Activated CD4-positive, alpha-beta T cell treated with anti-CD3 and anti-CD28 coated beads, Interleukin-2, amount 50 U/mL, for 4 hours (primary cell): ENCODE results near the gene C16orf54.
"Not testable (repeated sequence)": the region's sequence is repeated elsewhere in the genome, so short reads cannot be mapped to it uniquely, and the experiment has no call there.

Source experiments
- DNase-seq, 2 experiments: peaks; one replicate each; pipeline ENCODE4 v3.0.0-alpha.2; 2020

The C16orf54 gene

GRCh38 chr16:29707160-29707559, 38.6 kb downstream of the C16orf54 start:
- not testable (repeated sequence) for DNase-seq

GRCh38 chr16:29705030-29705429, 40.8 kb downstream of the C16orf54 start:
- DNase-seq = no peak

- DNase-seq = no peak
These were observed 43.5 kb downstream of the C16orf54 start for GRCh38 chr16:29702269-29702668.

GRCh38 chr16:29701214-29701555, 44.6 kb downstream of the C16orf54 start:
- no peak for DNase-seq

- DNase-seq = peak; percentile 66 to 68
These were observed 45.4 kb downstream of the C16orf54 start for GRCh38 chr16:29700253-29700987.

- no peak for DNase-seq
These were observed 46.2 kb downstream of the C16orf54 start for GRCh38 chr16:29699324-29700219.

- no peak for DNase-seq
These were observed 47.1 kb downstream of the C16orf54 start for GRCh38 chr16:29698484-29699323.

- DNase-seq = no peak
These were observed 47.7 kb downstream of the C16orf54 start for GRCh38 chr16:29698042-29698441.

- no peak for DNase-seq
These were observed 48.4 kb downstream of the C16orf54 start for GRCh38 chr16:29697391-29697790.

- DNase-seq = no peak
These were observed 48.9 kb downstream of the C16orf54 start for GRCh38 chr16:29696881-29697331.

GRCh38 chr16:29695675-29696074, 50.1 kb downstream of the C16orf54 start:
- DNase-seq = not testable (repeated sequence)

- DNase-seq = no peak
These were observed 51.2 kb downstream of the C16orf54 start for GRCh38 chr16:29694384-29695195.

- not testable (repeated sequence) for DNase-seq
These were observed 53.2 kb downstream of the C16orf54 start for GRCh38 chr16:29692606-29693005.
